HepG2 (cell line): ENCODE results near the gene TOR4A. TPM values are rescaled to one million over a fixed set of nuclear protein-coding genes. Genes with fewer than 3 reads are reported as not detected.

Source experiments
- CCAR2 ChIP-seq: fragments of 200-400 bp; formaldehyde crosslinking; optimal IDR thresholded peaks from 2 replicates; pipeline ENCODE3; 2018; ENCODE audit warnings: low read depth, mild to moderate bottlenecking, low read length, moderate library complexity
- DNMT3B ChIP-seq: conservative IDR thresholded peaks from 2 replicates; pipeline ENCODE4 v1.6.1; 2016; ENCODE audit warnings: missing biosample characterization, control low read depth
- EED ChIP-seq: sonication (generic); formaldehyde crosslinking; IDR thresholded peaks from 2 replicates; pipeline ENCODE4 v1.5.0; 2020; ENCODE audit warnings: mild to moderate bottlenecking, missing genetic modification reagents
- ELF1 ChIP-seq: sonication (generic); formaldehyde crosslinking; IDR thresholded peaks from 2 replicates; pipeline ENCODE4 v1.4.0; 2020; ENCODE audit warnings: missing genetic modification reagents
- GABPB1 ChIP-seq: IDR thresholded peaks from 2 replicates; pipeline ENCODE4 v1.6.1; 2016; ENCODE audit warnings: mild to moderate bottlenecking, missing genetic modification reagents, moderate library complexity, missing compliant biosample characterization
- HNRNPUL1 ChIP-seq: fragments of 200-400 bp; formaldehyde crosslinking; IDR thresholded peaks from 2 replicates; pipeline ENCODE4 v1.6.1; 2017; ENCODE audit warnings: low read depth, mild to moderate bottlenecking, low read length, moderate library complexity
- HOXA5 ChIP-seq: sonication (generic); formaldehyde crosslinking; IDR thresholded peaks from 2 replicates; pipeline ENCODE4 v1.4.0; 2020; ENCODE audit warnings: missing genetic modification reagents
- KLF6 ChIP-seq: IDR thresholded peaks from 2 replicates; pipeline ENCODE4 v1.8.0; 2016; ENCODE audit warnings: missing biosample characterization, missing genetic modification reagents
- PPARG ChIP-seq: conservative IDR thresholded peaks from 2 replicates; pipeline ENCODE4 v1.6.1; 2016; ENCODE audit warnings: missing biosample characterization, missing genetic modification reagents
- RFX1 ChIP-seq: fragments of 450-650 bp; IDR thresholded peaks from 2 replicates; pipeline ENCODE4 v1.6.1; 2017
- SALL1 ChIP-seq: sonication (generic); formaldehyde crosslinking; IDR thresholded peaks from 2 replicates; pipeline ENCODE4 v1.8.0; 2022; ENCODE audit warnings: mild to moderate bottlenecking, missing genetic modification reagents
- SRY ChIP-seq: sonication (generic); formaldehyde crosslinking; IDR thresholded peaks from 2 replicates; pipeline ENCODE4 v1.8.0; 2022; ENCODE audit warnings: mild to moderate bottlenecking, missing genetic modification reagents
- TAF1 ChIP-seq: sonication (generic); formaldehyde crosslinking; IDR thresholded peaks from 2 replicates; pipeline ENCODE4 v1.4.0; 2020; ENCODE audit warnings: missing genetic modification reagents
- TARDBP ChIP-seq: sonication (generic); formaldehyde crosslinking; IDR thresholded peaks from 2 replicates; pipeline ENCODE4 v1.8.0; 2022; ENCODE audit warnings: mild to moderate bottlenecking, missing genetic modification reagents
- ZC3H13 ChIP-seq: sonication (generic); formaldehyde crosslinking; IDR thresholded peaks from 2 replicates; pipeline ENCODE4 v1.8.1; 2023; ENCODE audit warnings: mild to moderate bottlenecking, missing genetic modification reagents, moderate library complexity
- ZNF225 ChIP-seq: sonication (generic); formaldehyde crosslinking; IDR thresholded peaks from 2 replicates; pipeline ENCODE4 v1.4.0; 2020; ENCODE audit warnings: mild to moderate bottlenecking, missing genetic modification reagents
- ZNF24 ChIP-seq: fragments of 450-650 bp; IDR thresholded peaks from 2 replicates; pipeline ENCODE4 v1.6.1; 2017; ENCODE audit warnings: antibody characterized with exemption, mild to moderate bottlenecking
- ZNF432 ChIP-seq: sonication (generic); formaldehyde crosslinking; IDR thresholded peaks from 2 replicates; pipeline ENCODE4 v1.5.0; 2020; ENCODE audit warnings: missing genetic modification reagents, mild to moderate bottlenecking, borderline replicate concordance
- ZNF549 ChIP-seq: sonication (generic); formaldehyde crosslinking; IDR thresholded peaks from 2 replicates; pipeline ENCODE4 v1.5.0; 2020; ENCODE audit warnings: missing genetic modification reagents
- polyA plus RNA-seq, 8 experiments: library from polyadenylated mRNA; depleted of rRNA in 3 of 8; stranded (reverse) in 7 of 8; unstranded in 1 of 8; fragments of >200 nt; fragmentation: Illumina TruSeq in 4 of 8; extraction: Trizol in 4 of 8; gene quantifications; 2 replicates each; pipeline versions ENCODE4 v1.2.1 to v1.2.3, GENCODE V29; 2011 to 2016; ENCODE audit warnings: low read depth in 4 of 8, missing spikeins in 1 of 8, mixed read lengths in 1 of 8; ENCODE audit not compliant: insufficient read depth in 1 of 8
- total RNA-seq, 5 experiments: library from RNA; depleted of rRNA; stranded (reverse); fragments of >200 nt; fragmentation: Illumina TruSeq; extraction: Trizol; gene quantifications; 2 replicates each; pipeline ENCODE4 v1.2.3, GENCODE V29; 2016; ENCODE audit warnings: low read depth in 1 of 5
- TF ChIP-seq, protein P1 (sequence below): sonication (generic); formaldehyde crosslinking; IDR thresholded peaks from 2 replicates; pipeline ENCODE4 v1.4.0; 2020; ENCODE audit warnings: missing genetic modification reagents
- TF ChIP-seq, protein P2 (sequence below): sonication (generic); formaldehyde crosslinking; IDR thresholded peaks from 2 replicates; pipeline ENCODE4 v1.9.0; 2021; ENCODE audit warnings: missing genetic modification reagents, borderline replicate concordance
- TF ChIP-seq, protein P3 (sequence below): sonication (generic); formaldehyde crosslinking; IDR thresholded peaks from 2 replicates; pipeline ENCODE4 v1.8.0; 2022; ENCODE audit warnings: missing genetic modification reagents, mild to moderate bottlenecking, borderline replicate concordance
- TF ChIP-seq, protein P4 (sequence below): sonication (generic); formaldehyde crosslinking; IDR thresholded peaks from 2 replicates; pipeline ENCODE4 v1.8.0; 2022; ENCODE audit warnings: mild to moderate bottlenecking, missing genetic modification reagents
- TF ChIP-seq, protein P5 (sequence below): sonication (generic); formaldehyde crosslinking; IDR thresholded peaks from 2 replicates; pipeline ENCODE4 v1.5.1; 2020; ENCODE audit warnings: mild to moderate bottlenecking, missing genetic modification reagents, borderline replicate concordance

TOR4A gene
- total and polyA plus RNA-seq, 2 of the 13 experiments (the other 11 are each of a cell fraction or from before 2014, with no cell fraction given), result 11.1 to 14.2 TPM

DNA sequence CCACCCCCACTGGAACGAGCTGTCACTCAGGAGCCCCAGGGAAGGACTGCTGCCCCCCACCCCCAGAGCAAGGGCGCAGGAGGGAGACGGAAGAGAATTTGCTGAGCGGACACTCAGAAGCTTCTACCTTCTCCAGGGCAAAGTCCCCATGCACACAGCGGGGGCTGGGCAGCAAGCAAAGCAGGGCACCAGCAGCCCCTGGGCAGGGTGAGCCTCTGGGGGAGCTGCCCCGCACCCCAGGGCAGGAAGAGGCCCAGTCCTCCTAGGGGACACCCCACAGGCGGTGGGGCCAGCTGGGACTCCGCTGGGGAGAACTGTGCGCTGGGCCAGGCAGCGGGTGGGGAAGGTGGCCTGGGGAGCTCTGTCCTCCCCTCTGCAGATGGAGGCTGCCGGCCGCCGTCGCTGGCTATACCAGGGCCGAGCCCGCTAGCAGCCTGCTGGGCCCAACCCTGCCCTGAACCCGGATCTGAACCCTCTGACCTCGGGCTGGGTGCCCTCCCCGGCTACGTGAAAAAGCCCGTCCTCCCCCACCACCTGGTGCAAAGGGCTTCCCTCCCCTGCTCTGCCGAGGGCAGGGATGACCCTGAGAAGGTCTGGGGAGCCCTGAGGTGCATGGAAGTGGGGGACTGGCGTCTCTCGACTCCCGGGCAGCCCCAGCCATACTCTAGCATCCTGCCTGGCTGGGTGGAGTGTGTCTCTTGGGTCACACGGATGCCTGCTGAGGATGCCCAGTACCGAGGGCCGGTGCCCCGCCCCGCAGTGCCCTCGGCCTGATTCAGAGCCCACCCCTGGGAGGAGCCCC, 47.4 kb upstream of the TOR4A start (continued):
- TF ChIP-seq ZNF432 (CRISPR knock-in tag) (no peak), GABPB1 (CRISPR knock-in tag) (peak; percentile 95), TAF1 (peak; percentile 46; the same call in 1 of the 2 replicates), HOXA5 (CRISPR knock-in tag) (no peak), SRY (CRISPR knock-in tag) (peak; percentile 53; the same call in 1 of the 2 replicates), TARDBP (CRISPR knock-in tag) (no peak), SALL1 (CRISPR knock-in tag) (no peak; the same call in 1 of the 2 replicates), ELF1 (0 out of 2 replicates have a peak, but pooled peaks have one; percentile 24), ZNF549 (CRISPR knock-in tag) (no peak), ZNF24 (no peak), ZNF225 (CRISPR knock-in tag) (no peak), EED (CRISPR knock-in tag) (no peak), RFX1 (no peak), HNRNPUL1 (no peak), PPARG (peak; percentile 44; the same call in 1 of the 2 replicates), CCAR2 (no peak), ZC3H13 (CRISPR knock-in tag) (peak; percentile 95; the same call in 1 of the 2 replicates), KLF6 (CRISPR knock-in tag) (no peak), DNMT3B (CRISPR knock-in tag) (no peak)
- TF ChIP-seq, protein P1, sequence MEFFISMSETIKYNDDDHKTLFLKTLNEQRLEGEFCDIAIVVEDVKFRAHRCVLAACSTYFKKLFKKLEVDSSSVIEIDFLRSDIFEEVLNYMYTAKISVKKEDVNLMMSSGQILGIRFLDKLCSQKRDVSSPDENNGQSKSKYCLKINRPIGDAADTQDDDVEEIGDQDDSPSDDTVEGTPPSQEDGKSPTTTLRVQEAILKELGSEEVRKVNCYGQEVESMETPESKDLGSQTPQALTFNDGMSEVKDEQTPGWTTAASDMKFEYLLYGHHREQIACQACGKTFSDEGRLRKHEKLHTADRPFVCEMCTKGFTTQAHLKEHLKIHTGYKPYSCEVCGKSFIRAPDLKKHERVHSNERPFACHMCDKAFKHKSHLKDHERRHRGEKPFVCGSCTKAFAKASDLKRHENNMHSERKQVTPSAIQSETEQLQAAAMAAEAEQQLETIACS (CRISPR knock-in tag), result 0 out of 2 replicates have a peak, but pooled peaks have one; percentile 35
- TF ChIP-seq, protein P2, sequence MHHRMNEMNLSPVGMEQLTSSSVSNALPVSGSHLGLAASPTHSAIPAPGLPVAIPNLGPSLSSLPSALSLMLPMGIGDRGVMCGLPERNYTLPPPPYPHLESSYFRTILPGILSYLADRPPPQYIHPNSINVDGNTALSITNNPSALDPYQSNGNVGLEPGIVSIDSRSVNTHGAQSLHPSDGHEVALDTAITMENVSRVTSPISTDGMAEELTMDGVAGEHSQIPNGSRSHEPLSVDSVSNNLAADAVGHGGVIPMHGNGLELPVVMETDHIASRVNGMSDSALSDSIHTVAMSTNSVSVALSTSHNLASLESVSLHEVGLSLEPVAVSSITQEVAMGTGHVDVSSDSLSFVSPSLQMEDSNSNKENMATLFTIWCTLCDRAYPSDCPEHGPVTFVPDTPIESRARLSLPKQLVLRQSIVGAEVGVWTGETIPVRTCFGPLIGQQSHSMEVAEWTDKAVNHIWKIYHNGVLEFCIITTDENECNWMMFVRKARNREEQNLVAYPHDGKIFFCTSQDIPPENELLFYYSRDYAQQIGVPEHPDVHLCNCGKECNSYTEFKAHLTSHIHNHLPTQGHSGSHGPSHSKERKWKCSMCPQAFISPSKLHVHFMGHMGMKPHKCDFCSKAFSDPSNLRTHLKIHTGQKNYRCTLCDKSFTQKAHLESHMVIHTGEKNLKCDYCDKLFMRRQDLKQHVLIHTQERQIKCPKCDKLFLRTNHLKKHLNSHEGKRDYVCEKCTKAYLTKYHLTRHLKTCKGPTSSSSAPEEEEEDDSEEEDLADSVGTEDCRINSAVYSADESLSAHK (CRISPR knock-in tag), result no peak
- TF ChIP-seq, protein P3, sequence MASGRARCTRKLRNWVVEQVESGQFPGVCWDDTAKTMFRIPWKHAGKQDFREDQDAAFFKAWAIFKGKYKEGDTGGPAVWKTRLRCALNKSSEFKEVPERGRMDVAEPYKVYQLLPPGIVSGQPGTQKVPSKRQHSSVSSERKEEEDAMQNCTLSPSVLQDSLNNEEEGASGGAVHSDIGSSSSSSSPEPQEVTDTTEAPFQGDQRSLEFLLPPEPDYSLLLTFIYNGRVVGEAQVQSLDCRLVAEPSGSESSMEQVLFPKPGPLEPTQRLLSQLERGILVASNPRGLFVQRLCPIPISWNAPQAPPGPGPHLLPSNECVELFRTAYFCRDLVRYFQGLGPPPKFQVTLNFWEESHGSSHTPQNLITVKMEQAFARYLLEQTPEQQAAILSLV (CRISPR knock-in tag), result peak; percentile 48; the same call in 1 of the 2 replicates
- TF ChIP-seq, protein P4, sequence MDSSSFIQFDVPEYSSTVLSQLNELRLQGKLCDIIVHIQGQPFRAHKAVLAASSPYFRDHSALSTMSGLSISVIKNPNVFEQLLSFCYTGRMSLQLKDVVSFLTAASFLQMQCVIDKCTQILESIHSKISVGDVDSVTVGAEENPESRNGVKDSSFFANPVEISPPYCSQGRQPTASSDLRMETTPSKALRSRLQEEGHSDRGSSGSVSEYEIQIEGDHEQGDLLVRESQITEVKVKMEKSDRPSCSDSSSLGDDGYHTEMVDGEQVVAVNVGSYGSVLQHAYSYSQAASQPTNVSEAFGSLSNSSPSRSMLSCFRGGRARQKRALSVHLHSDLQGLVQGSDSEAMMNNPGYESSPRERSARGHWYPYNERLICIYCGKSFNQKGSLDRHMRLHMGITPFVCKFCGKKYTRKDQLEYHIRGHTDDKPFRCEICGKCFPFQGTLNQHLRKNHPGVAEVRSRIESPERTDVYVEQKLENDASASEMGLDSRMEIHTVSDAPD (CRISPR knock-in tag), result no peak
- TF ChIP-seq, protein P5, sequence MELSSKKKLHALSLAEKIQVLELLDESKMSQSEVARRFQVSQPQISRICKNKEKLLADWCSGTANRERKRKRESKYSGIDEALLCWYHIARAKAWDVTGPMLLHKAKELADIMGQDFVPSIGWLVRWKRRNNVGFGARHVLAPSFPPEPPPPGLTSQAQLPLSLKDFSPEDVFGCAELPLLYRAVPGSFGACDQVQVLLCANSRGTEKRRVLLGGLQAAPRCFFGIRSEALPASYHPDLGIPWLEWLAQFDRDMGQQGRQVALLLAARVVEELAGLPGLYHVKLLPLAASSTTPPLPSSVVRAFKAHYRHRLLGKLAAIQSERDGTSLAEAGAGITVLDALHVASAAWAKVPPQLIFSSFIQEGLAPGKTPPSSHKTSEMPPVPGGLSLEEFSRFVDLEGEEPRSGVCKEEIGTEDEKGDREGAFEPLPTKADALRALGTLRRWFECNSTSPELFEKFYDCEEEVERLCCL (CRISPR knock-in tag), result no peak
